ENCODE results near the gene DIS3L2. TPM values are rescaled to one million over a fixed set of nuclear protein-coding genes. Genes with fewer than 3 reads are reported as not detected.

The DIS3L2 gene
- total RNA-seq, 1 experiment from 2014 or later = 20.2 TPM

DNA sequence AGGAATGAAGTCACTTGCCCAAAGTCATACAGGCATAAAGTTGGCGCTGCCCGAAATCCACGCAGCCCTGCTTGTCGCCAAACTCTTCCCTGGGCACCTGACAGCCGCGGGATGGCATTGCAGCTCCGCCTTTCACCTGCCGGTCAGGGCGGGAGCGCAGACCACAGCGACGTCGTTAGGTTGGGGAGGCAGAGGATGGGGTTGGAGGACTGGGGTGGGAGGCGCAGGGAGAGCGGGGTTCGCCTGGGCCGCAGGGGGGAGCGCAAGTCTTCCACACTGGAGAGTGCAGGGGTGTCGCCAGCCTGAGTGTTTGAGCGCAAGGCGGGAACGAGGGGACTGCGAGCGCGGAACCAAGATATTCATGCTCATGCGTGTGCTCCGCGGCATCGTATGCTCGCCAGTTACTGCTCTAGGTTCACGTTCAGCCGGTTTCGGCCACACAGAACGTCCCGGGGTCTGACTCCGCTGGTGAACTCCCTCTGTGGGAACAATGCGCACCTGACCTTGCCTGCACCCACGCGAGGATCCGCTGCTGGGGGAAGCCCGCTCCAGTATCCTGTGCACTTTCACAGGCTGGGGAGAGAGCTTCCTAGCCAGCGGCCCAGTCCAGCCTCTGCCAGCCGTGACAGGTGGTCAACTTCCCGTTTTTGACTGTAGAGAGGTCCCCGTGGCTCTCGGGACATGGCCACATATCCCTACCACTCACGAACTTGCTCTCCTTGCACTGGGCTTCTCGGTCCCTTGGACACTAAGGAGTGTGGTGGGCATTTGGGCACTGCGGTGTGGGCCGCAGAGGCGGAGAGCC lies 34.5 kb upstream of the DIS3L2 start:
- in situ Hi-C loops (cut with HindIII; ENCODE audit: low pct_unique_long_range_greater_than_20kb, low sequenced_read_pairs) = no loop called here
- no peak for DNase-seq (ENCODE audit: low read depth)

DNA sequence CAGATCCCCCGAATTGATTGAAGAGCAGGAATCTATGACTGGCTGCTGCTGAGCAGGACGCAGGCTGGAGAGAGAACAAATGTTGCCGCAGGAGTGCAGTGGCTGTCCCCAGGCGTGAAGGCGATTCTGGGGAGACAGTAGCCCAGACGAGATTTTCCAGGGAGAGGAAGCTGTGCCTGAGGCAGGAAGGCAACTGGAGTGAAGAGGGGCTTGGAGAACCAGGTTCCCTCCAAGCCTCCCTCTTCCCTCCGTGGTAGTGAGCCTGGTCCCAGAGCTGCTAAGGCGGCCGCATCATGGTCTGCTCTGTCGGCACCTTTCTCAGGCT lies 34.0 kb upstream of the DIS3L2 start:
- no peak for DNase-seq (ENCODE audit: low read depth)
- in situ Hi-C loops (cut with HindIII; ENCODE audit: low pct_unique_long_range_greater_than_20kb, low sequenced_read_pairs) = no loop called here

GRCh38 chr2:231928481-231928880 lies 33.0 kb upstream of the DIS3L2 start:
- in situ Hi-C loops (cut with HindIII; ENCODE audit: low pct_unique_long_range_greater_than_20kb, low sequenced_read_pairs) = no loop called here
- no peak for DNase-seq (ENCODE audit: low read depth)

GRCh38 chr2:231928901-231929725 lies 32.4 kb upstream of the DIS3L2 start:
- in situ Hi-C loops (cut with HindIII; ENCODE audit: low pct_unique_long_range_greater_than_20kb, low sequenced_read_pairs) = no loop called here
- no peak for DNase-seq (ENCODE audit: low read depth)

- in situ Hi-C loops (cut with HindIII; ENCODE audit: low pct_unique_long_range_greater_than_20kb, low sequenced_read_pairs) = no loop called here
- no peak for DNase-seq (ENCODE audit: low read depth)
These were observed 31.4 kb upstream of the DIS3L2 start for GRCh38 chr2:231929961-231930592.

- in situ Hi-C loops (cut with HindIII; ENCODE audit: low pct_unique_long_range_greater_than_20kb, low sequenced_read_pairs) = no loop called here
- no peak for DNase-seq (ENCODE audit: low read depth)
These were observed 30.8 kb upstream of the DIS3L2 start for GRCh38 chr2:231930593-231931281.

DNA sequence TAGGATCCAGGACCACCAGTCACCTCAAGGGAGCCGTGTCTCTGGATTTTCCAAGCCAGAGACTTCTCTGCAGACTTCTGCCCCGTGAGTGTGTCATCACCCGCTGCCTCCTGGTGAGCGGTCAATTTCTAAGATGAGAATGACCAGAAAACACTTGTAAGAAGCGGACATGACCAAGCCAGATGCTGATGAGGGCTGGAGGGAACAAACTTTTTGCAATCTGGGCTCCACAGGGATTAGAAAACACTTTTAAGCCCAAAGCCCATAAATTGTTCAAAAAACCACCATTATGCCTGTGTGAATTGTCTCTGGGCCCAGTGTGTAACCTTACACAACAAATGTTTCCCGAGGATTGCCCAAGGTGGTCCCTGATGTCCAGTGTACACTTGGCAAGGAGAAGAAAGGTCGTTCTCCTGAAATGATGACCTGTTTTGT lies 30.0 kb upstream of the DIS3L2 start:
- no peak for DNase-seq (ENCODE audit: low read depth)
- in situ Hi-C loops (cut with HindIII; ENCODE audit: low pct_unique_long_range_greater_than_20kb, low sequenced_read_pairs) = no loop called here

- DNase-seq (ENCODE audit: low read depth) = no peak
- in situ Hi-C loops (cut with HindIII; ENCODE audit: low pct_unique_long_range_greater_than_20kb, low sequenced_read_pairs) = no loop called here
These were observed 28.9 kb upstream of the DIS3L2 start for GRCh38 chr2:231932711-231932970.

- DNase-seq (ENCODE audit: low read depth) = no peak
- in situ Hi-C loops (cut with HindIII; ENCODE audit: low pct_unique_long_range_greater_than_20kb, low sequenced_read_pairs) = no loop called here
These were observed 28.3 kb upstream of the DIS3L2 start for GRCh38 chr2:231932985-231933915.

DNA sequence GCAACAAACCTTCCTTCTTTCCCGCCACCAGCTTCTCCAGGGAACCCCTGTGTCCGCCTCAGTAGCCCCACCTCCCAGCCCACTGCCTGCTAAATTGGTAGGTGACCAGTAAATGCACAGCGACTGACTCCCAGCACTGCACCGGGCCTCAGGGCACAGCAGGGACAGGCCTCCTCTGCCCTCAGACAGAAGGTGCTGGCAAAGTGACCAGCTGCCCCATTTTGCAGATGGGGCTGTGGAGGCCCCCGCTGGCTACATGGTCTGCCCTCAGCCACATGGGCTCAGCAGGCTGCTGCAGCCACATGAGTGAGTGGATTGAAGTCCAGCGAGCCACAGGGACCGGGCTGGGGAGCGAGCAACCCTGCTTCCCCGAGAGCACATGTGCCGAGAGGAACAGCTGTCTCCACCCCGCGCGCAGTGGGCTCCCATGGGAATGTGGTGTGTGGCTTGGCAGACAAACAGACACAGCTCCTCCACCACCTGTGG lies 27.6 kb upstream of the DIS3L2 start:
- DNase-seq (ENCODE audit: low read depth) = no peak
- in situ Hi-C loops (cut with HindIII; ENCODE audit: low pct_unique_long_range_greater_than_20kb, low sequenced_read_pairs) = no loop called here

DNA sequence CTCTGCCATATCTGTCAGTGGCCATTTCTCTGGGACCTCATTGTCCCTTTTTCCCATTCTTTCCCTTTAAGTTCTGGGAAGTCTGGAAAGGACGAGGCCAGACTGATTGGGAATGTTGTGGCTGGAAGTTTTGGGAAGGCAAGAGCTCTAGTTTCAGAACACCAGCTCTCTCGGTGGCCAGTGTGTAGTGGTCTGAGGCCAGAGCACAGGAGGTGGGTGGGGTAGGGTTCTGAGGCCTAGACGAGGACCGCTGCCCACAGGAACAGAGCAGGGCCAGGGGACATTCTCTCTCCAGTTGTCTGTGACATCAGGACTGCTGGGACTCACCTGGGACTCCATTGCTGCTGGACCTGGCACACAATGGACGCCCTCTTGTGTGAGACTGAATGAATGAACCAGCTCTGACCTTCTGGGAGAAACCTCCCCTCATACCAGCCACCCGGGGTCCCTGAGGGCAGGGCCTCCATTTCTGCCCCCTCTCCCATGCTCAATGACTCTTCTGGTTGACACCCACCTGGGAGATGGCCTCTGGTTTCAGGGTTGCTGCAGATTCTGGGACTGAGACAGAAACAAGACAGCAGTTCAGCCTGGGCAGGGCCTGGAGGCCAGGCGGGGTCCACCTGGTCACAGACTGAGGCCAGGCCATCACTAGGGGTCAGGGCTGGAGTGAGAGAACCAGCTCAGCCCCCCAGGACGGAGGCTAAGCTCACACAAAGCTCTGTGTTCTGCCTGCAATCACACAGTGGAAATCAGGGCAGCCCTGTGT lies 26.9 kb upstream of the DIS3L2 start:
- DNase-seq (ENCODE audit: low read depth) = no peak
- in situ Hi-C loops (cut with HindIII; ENCODE audit: low pct_unique_long_range_greater_than_20kb, low sequenced_read_pairs) = no loop called here

DNA sequence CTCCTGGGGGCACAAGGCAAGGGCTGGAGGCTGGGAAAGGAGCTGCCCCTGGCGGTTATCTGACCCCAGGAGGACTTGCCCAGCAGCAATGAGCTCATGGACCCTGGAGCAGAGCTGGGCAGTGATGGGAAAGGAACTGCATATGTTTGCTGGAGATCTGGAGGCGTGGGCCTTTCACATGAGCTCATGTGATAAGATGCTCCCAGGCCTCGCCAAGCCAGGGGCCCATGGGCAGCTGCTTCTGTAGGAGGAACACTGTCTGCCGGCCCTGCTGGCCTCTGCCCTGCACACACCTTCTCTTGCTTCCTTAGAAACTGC lies 26.3 kb upstream of the DIS3L2 start:
- DNase-seq (ENCODE audit: low read depth) = no peak
- in situ Hi-C loops (cut with HindIII; ENCODE audit: low pct_unique_long_range_greater_than_20kb, low sequenced_read_pairs) = no loop called here

DNA sequence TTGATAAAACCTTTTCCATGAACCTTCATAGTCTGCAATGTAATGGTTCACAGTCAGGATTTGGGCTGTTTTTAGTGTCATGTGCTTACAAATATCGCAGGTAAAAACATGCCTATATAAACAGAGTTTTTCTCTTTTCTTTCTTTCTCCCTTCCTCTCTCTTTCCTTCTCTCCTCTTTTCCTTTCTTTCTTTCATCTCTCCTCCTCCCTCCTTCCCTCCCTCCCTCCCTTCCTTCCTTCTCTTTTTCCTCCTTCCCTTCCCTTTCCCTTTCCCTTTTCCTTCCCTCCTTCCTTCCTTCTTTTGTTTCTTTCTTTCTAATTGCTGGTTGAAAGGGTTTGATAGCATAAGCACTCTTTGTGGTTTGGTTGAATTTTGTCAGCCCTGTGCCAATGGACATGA lies 25.7 kb upstream of the DIS3L2 start:
- no peak for DNase-seq (ENCODE audit: low read depth)
- in situ Hi-C loops (cut with HindIII; ENCODE audit: low pct_unique_long_range_greater_than_20kb, low sequenced_read_pairs) = no loop called here

GRCh38 chr2:231936491-231936890 lies 25.0 kb upstream of the DIS3L2 start:
- no peak for DNase-seq (ENCODE audit: low read depth)
- in situ Hi-C loops (cut with HindIII; ENCODE audit: low pct_unique_long_range_greater_than_20kb, low sequenced_read_pairs) = no loop called here

GRCh38 chr2:231937057-231937456 lies 24.5 kb upstream of the DIS3L2 start:
- no peak for DNase-seq (ENCODE audit: low read depth)
- in situ Hi-C loops (cut with HindIII; ENCODE audit: low pct_unique_long_range_greater_than_20kb, low sequenced_read_pairs) = no loop called here

- DNase-seq (ENCODE audit: low read depth) = no peak
- in situ Hi-C loops (cut with HindIII; ENCODE audit: low pct_unique_long_range_greater_than_20kb, low sequenced_read_pairs) = no loop called here
These were observed 22.5 kb upstream of the DIS3L2 start for GRCh38 chr2:231939022-231939421.

DNA sequence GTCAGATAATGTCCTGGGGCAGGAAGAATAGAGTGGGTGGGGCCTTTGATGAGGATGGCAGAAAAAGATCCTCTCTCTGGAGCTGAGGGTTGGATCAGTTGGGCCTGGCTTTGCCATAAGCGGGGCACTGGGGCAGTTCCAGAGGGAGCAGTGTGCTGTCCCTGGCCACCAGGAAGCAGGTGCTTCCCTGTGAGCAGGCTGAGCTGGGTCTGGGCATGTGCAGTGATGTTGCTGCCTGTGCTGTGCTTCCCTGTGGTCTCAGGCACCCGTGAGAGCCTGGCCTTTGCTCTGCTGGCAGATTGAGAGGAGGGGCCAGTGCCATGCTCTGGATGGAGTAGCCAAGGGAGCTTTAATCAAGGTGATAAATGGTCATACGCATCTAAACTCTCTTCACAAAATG lies 20.7 kb upstream of the DIS3L2 start:
- in situ Hi-C loops (cut with HindIII; ENCODE audit: low pct_unique_long_range_greater_than_20kb, low sequenced_read_pairs) = no loop called here
- no peak for DNase-seq (ENCODE audit: low read depth)
